ENCODE data around the gene PCDHGB7. TPM values are rescaled to one million over a fixed set of nuclear protein-coding genes. Genes with fewer than 3 reads are reported as not detected.
"Not testable (repeated sequence)": the region's sequence is repeated elsewhere in the genome, so short reads cannot be mapped to it uniquely, and the experiment has no call there.

Gene PCDHGB7
- total RNA-seq, 1 experiment from 2014 or later: 0.54 TPM

DNA sequence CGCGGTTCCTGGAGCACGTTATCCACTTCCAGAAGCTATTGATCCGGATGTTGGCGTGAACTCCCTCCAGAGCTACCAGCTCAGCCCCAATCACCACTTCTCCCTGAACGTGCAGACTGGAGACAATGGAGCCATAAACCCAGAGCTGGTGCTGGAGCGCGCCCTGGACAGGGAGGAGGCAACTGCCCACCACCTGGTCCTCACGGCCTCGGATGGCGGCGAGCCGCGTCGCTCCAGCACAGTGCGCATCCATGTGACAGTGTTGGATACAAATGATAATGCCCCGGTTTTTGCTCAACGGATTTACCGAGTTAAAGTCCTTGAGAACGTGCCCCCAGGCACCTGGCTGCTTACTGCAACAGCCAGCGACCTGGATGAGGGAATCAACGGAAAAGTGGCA, 14.1 kb upstream of the PCDHGB7 start (continued):
- no peak for TF ChIP-seq EZH2phosphoT487 (IDR thresholded peaks at IDR 0.05; ENCODE audit: borderline replicate concordance)
- TF ChIP-seq POLR2A (IDR thresholded peaks at IDR 0.05; ENCODE audit: borderline replicate concordance, extremely low read depth, insufficient read depth, insufficient read length): no peak
- TF ChIP-seq EZH2 (IDR thresholded peaks at IDR 0.05): no peak
- TF ChIP-seq JUND (IDR thresholded peaks at IDR 0.05): no peak
- TF ChIP-seq, protein P1, sequence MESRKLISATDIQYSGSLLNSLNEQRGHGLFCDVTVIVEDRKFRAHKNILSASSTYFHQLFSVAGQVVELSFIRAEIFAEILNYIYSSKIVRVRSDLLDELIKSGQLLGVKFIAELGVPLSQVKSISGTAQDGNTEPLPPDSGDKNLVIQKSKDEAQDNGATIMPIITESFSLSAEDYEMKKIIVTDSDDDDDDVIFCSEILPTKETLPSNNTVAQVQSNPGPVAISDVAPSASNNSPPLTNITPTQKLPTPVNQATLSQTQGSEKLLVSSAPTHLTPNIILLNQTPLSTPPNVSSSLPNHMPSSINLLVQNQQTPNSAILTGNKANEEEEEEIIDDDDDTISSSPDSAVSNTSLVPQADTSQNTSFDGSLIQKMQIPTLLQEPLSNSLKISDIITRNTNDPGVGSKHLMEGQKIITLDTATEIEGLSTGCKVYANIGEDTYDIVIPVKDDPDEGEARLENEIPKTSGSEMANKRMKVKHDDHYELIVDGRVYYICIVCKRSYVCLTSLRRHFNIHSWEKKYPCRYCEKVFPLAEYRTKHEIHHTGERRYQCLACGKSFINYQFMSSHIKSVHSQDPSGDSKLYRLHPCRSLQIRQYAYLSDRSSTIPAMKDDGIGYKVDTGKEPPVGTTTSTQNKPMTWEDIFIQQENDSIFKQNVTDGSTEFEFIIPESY (IDR thresholded peaks at IDR 0.05; ENCODE audit: extremely low read depth, insufficient replicate concordance, low read length): no peak
- TF ChIP-seq ZFX (IDR thresholded peaks at IDR 0.05): no peak
- TF ChIP-seq ZNF274 (IDR thresholded peaks at IDR 0.05; ENCODE audit: low read depth, low read length): no peak
- TF ChIP-seq CEBPB (IDR thresholded peaks at IDR 0.05; ENCODE audit: low read depth): no peak
- TF ChIP-seq FOSL1 (IDR thresholded peaks at IDR 0.05; ENCODE audit: low read depth): no peak
- TF ChIP-seq SRF (IDR thresholded peaks at IDR 0.05; ENCODE audit: low read depth): no peak
- no peak for TF ChIP-seq SP1 (IDR thresholded peaks at IDR 0.05; ENCODE audit: low read depth)
- TF ChIP-seq ELF1 (IDR thresholded peaks at IDR 0.05; ENCODE audit: borderline replicate concordance, low read depth): no peak

DNA sequence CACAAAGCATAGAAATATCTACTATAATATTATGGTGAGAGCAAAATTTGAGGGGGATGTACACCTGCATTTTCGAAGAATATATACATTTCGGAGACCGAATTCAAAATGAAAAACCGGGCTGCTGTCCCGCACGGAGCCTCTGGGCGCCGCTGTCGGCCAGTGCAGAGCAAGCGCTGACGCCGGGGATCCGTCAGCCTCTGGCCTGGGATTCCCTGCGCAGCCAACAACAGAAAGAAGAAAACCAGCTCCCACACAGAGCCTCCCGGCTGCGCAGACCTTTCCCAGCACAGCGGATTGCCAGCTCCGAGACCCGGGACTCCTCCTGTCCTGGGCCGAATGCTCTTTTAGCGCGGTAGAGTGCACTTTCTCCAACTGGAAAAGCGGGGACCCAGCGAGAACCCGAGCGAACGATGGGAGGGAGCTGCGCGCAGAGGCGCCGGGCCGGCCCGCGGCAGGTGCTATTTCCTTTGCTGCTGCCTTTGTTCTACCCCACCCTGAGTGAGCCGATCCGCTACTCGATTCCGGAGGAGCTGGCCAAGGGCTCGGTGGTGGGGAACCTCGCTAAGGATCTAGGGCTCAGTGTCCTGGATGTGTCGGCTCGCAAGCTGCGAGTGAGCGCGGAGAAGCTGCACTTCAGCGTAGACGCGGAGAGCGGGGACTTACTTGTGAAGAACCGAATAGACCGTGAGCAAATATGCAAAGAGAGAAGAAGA, 9.5 kb upstream of the PCDHGB7 start, which contains the start of gene PCDHGB6:
Gene PCDHGB6 (plus strand): TSS at position 232 of the 716 bp plus-strand sequence. CDS start 182 bp downstream, at position 414.
- H3K9me2 ChIP-seq (ENCODE audit: insufficient read depth); H3K9ac ChIP-seq (ENCODE audit: low read length); H3K4me2 ChIP-seq (ENCODE audit: low read length); H3K27me3 ChIP-seq (ENCODE audit: insufficient read depth, low read length); H3K4me1 ChIP-seq (ENCODE audit: control insufficient read depth in 1 of 2, insufficient read depth in 2 of 2, low read length in 2 of 2); H3K36me3 ChIP-seq (ENCODE audit: control insufficient read depth in 1 of 2, insufficient read depth in 2 of 2, low read length in 2 of 2); CTCF ChIA-PET; H2AFZ ChIP-seq (ENCODE audit: low read depth, low read length, poor library complexity, severe bottlenecking); H3K9me3 ChIP-seq (ENCODE audit: control insufficient read depth in 1 of 2, insufficient read depth in 1 of 2, low read depth in 1 of 2, low read length in 2 of 2); DNase-seq (ENCODE audit: low read depth, low spot score); POLR2A ChIA-PET; H3K27ac ChIP-seq (ENCODE audit: low read depth, low read length); intact Hi-C loops (cut with micrococcal nuclease); H3K79me2 ChIP-seq (ENCODE audit: insufficient read depth, low read length); RAD21 ChIA-PET (ENCODE audit: low non-redundant PET in 1 of 2, low total read pairs in 2 of 2, uncharacterized antibody in 2 of 2, unreplicated experiment in 2 of 2); BruUV-seq (replicated peaks); H4K20me1 ChIP-seq (ENCODE audit: insufficient read depth); ATAC-seq; H3K4me3 ChIP-seq (replicated peaks in 1 of 2; ENCODE audit: low read depth in 1 of 2, low read length in 2 of 2): not testable (repeated sequence)
- TF ChIP-seq, protein P2, sequence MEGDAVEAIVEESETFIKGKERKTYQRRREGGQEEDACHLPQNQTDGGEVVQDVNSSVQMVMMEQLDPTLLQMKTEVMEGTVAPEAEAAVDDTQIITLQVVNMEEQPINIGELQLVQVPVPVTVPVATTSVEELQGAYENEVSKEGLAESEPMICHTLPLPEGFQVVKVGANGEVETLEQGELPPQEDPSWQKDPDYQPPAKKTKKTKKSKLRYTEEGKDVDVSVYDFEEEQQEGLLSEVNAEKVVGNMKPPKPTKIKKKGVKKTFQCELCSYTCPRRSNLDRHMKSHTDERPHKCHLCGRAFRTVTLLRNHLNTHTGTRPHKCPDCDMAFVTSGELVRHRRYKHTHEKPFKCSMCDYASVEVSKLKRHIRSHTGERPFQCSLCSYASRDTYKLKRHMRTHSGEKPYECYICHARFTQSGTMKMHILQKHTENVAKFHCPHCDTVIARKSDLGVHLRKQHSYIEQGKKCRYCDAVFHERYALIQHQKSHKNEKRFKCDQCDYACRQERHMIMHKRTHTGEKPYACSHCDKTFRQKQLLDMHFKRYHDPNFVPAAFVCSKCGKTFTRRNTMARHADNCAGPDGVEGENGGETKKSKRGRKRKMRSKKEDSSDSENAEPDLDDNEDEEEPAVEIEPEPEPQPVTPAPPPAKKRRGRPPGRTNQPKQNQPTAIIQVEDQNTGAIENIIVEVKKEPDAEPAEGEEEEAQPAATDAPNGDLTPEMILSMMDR (IDR thresholded peaks at IDR 0.05 in 2 of 3, conservative IDR thresholded peaks at IDR 0.05 in 1 of 3; ENCODE audit: borderline replicate concordance in 1 of 3, insufficient read depth in 1 of 3, low read depth in 2 of 3, low read length in 2 of 3): peak in 1 of 3 experiments; percentile 6; a peak in 1 of 6 replicates
- TF ChIP-seq RAD21 (IDR thresholded peaks at IDR 0.05; ENCODE audit: low read depth): 0 out of 2 replicates have a peak, but pooled peaks have one; percentile 13
